ENCODE measurements around the gene MTREX.

- TF ChIP-seq CTCF (IDR thresholded peaks at IDR 0.05) (no peak), EP300 (IDR thresholded peaks at IDR 0.05) (no peak), POLR2A (IDR thresholded peaks at IDR 0.05) (no peak), POLR2AphosphoS5 (IDR thresholded peaks at IDR 0.05) (no peak)
These were observed 52.4 kb downstream of the MTREX start for GRCh38 chr5:55360190-55360589.
